MM.1S (cell line): ENCODE data around the gene STXBP6.

Source experiments
- DNase-seq: peaks from one replicate; pipeline ENCODE4 v3.0.0-alpha.2; 2015
- H2AFZ ChIP-seq: fragments of 300-600 bp; sonication (generic); 2 replicates; pipeline ENCODE4 v1.6.0; 2016; ENCODE audit warnings: antibody characterized with exemption, low read length
- H3F3A ChIP-seq: fragments of 300-600 bp; sonication (generic); 2 replicates; pipeline ENCODE4 v1.6.1; 2016; ENCODE audit warnings: mild to moderate bottlenecking, antibody characterized with exemption, low read length, moderate library complexity, mixed read lengths; ENCODE audit not compliant: insufficient read depth
- H3K27ac ChIP-seq: fragments of 300-600 bp; sonication (generic); 2 replicates; pipeline ENCODE4 v1.5.1; 2016; ENCODE audit warnings: mild to moderate bottlenecking, low read length
- H3K27me3 ChIP-seq: fragments of 300-600 bp; sonication (generic); replicated peaks from 2 replicates; pipeline ENCODE4 v1.6.0; 2016; ENCODE audit warnings: low read length; ENCODE audit not compliant: insufficient read depth
- H3K36me3 ChIP-seq: fragments of 300-600 bp; sonication (generic); replicated peaks from 2 replicates; pipeline ENCODE4 v1.6.1; 2016; ENCODE audit warnings: mild to moderate bottlenecking, low read length, mixed read lengths; ENCODE audit not compliant: insufficient read depth
- H3K4me1 ChIP-seq: fragments of 300-600 bp; sonication (generic); 2 replicates; pipeline ENCODE4 v1.6.1; 2016; ENCODE audit warnings: low read length, mixed read lengths
- H3K4me2 ChIP-seq: fragments of 300-600 bp; sonication (generic); 2 replicates; pipeline ENCODE4 v1.6.0; 2016; ENCODE audit warnings: low read depth, low read length
- H3K4me3 ChIP-seq: fragments of 300-600 bp; sonication (generic); 2 replicates; pipeline ENCODE4 v1.5.1; 2016; ENCODE audit warnings: low read length, mixed read lengths
- H3K79me2 ChIP-seq: fragments of 300-600 bp; sonication (generic); 2 replicates; pipeline ENCODE4 v1.6.1; 2016; ENCODE audit warnings: mixed run types, low read length, mixed read lengths
- H3K9ac ChIP-seq: fragments of 300-600 bp; sonication (generic); 2 replicates; pipeline ENCODE4 v1.6.1; 2016; ENCODE audit warnings: low read length, mixed read lengths
- H3K9me2 ChIP-seq: fragments of 300-600 bp; sonication (generic); replicated peaks from 2 replicates; pipeline ENCODE4 v1.6.1; 2016; ENCODE audit warnings: mild to moderate bottlenecking, low read length, mixed read lengths; ENCODE audit not compliant: insufficient read depth
- H3K9me3 ChIP-seq: fragments of 300-600 bp; sonication (generic); replicated peaks from 2 replicates; pipeline ENCODE4 v1.6.1; 2016; ENCODE audit warnings: mild to moderate bottlenecking, low read length, mixed read lengths; ENCODE audit not compliant: insufficient read depth
- H4K20me1 ChIP-seq: fragments of 300-600 bp; sonication (generic); 2 replicates; pipeline ENCODE4 v1.6.1; 2016; ENCODE audit warnings: mild to moderate bottlenecking, low read length, moderate library complexity, mixed read lengths; ENCODE audit not compliant: insufficient read depth
- CTCF ChIP-seq: fragments of 300-600 bp; sonication (generic); IDR thresholded peaks from 2 replicates; pipeline ENCODE4 v1.5.1; 2016; ENCODE audit warnings: antibody characterized with exemption, low read length, mixed read lengths
- EZH2 ChIP-seq: fragments of 300-600 bp; sonication (generic); optimal IDR thresholded peaks from 2 replicates; pipeline ENCODE3; 2017; ENCODE audit warnings: low read depth, mild to moderate bottlenecking, antibody characterized with exemption, low read length, mixed read lengths
- EZH2phosphoT487 ChIP-seq: fragments of 300-600 bp; sonication (generic); IDR thresholded peaks from 2 replicates; pipeline ENCODE4 v1.6.1; 2018; ENCODE audit warnings: antibody characterized with exemption, low read length

Gene STXBP6

GRCh38 chr14:25055005-25055404, 5.1 kb upstream of the STXBP6 start:
- Histone ChIP-seq H3K4me2 (no peak overlapping the region), H4K20me1 (no peaks in the 10 kb centered on the region), H3K9me2 (no peaks in the 10 kb centered on the region), H3K27ac (no peak overlapping the region), H3K9me3 (no peaks in the 10 kb centered on the region), H3K27me3 (no peaks in the 10 kb centered on the region), H2AFZ (no peak overlapping the region), H3K79me2 (no peaks in the 10 kb centered on the region), H3K36me3 (no peaks in the 10 kb centered on the region), H3F3A (no peaks in the 10 kb centered on the region), H3K4me3 (no peak overlapping the region), H3K9ac (no peak overlapping the region), H3K4me1 (no peaks in the 10 kb centered on the region)
- TF ChIP-seq EZH2: no peak
- TF ChIP-seq CTCF: no peak
- no peak for TF ChIP-seq EZH2phosphoT487
- DNase-seq: no peak

- Histone ChIP-seq H3K27me3 (no peaks in the 10 kb centered on the region), H3K4me2 (no peak overlapping the region), H2AFZ (no peak overlapping the region), H3K36me3 (no peaks in the 10 kb centered on the region), H3F3A (no peaks in the 10 kb centered on the region), H3K4me1 (no peaks in the 10 kb centered on the region), H4K20me1 (no peaks in the 10 kb centered on the region), H3K4me3 (no peak overlapping the region), H3K9me2 (no peaks in the 10 kb centered on the region), H3K79me2 (no peaks in the 10 kb centered on the region), H3K9ac (no peak overlapping the region), H3K27ac (no peak overlapping the region), H3K9me3 (no peaks in the 10 kb centered on the region)
- DNase-seq: no peak
- TF ChIP-seq EZH2 (no peak), CTCF (no peak), EZH2phosphoT487 (no peak)
Measured at GRCh38 chr14:25053585-25053984, 3.6 kb upstream of the STXBP6 start.

- no peaks in the 10 kb centered on the region for H3K9me2 ChIP-seq
- H3F3A ChIP-seq: no peaks in the 10 kb centered on the region
- no peaks in the 10 kb centered on the region for H3K9me3 ChIP-seq
- H3K27ac ChIP-seq: no peak overlapping the region
- no peaks in the 10 kb centered on the region for H4K20me1 ChIP-seq
- no peak overlapping the region for H2AFZ ChIP-seq
- H3K79me2 ChIP-seq: no peaks in the 10 kb centered on the region
- no peak overlapping the region for H3K4me2 ChIP-seq
- no peaks in the 10 kb centered on the region for H3K4me1 ChIP-seq
- no peak for TF ChIP-seq CTCF
- no peak for TF ChIP-seq EZH2phosphoT487
- no peak for TF ChIP-seq EZH2
- DNase-seq: no peak
- H3K27me3 ChIP-seq: no peaks in the 10 kb centered on the region
- no peak overlapping the region for H3K4me3 ChIP-seq
- H3K9ac ChIP-seq: no peak overlapping the region
- H3K36me3 ChIP-seq: no peaks in the 10 kb centered on the region
Measured at GRCh38 chr14:25052921-25053320, 3.0 kb upstream of the STXBP6 start.

GRCh38 chr14:25052385-25052784, 2.4 kb upstream of the STXBP6 start:
- H2AFZ ChIP-seq: no peak overlapping the region
- no peak for TF ChIP-seq EZH2
- TF ChIP-seq CTCF: no peak
- TF ChIP-seq EZH2phosphoT487: no peak
- no peak overlapping the region for H3K4me2 ChIP-seq
- H3K36me3 ChIP-seq: no peaks in the 10 kb centered on the region
- H3K9ac ChIP-seq: no peak overlapping the region
- no peaks in the 10 kb centered on the region for H3K9me3 ChIP-seq
- no peaks in the 10 kb centered on the region for H3K27me3 ChIP-seq
- no peak overlapping the region for H3K4me3 ChIP-seq
- H3K27ac ChIP-seq: no peak overlapping the region
- no peaks in the 10 kb centered on the region for H3K79me2 ChIP-seq
- H4K20me1 ChIP-seq: no peaks in the 10 kb centered on the region
- H3K4me1 ChIP-seq: no peaks in the 10 kb centered on the region
- no peak for DNase-seq
- no peaks in the 10 kb centered on the region for H3K9me2 ChIP-seq
- no peaks in the 10 kb centered on the region for H3F3A ChIP-seq
